B cell (primary cell): ENCODE data around the gene TIMM17A. TPM values are rescaled to one million over a fixed set of nuclear protein-coding genes. Genes with fewer than 3 reads are reported as not detected.

Experiments used
- ATAC-seq: fragments of 200-7000 bp; cut with Tn5 transposase; one replicate; pipeline ENCODE4 v1.10.0; 2021; ENCODE audit warnings: low read depth, mild to moderate bottlenecking, moderate number of reproducible peaks, moderate library complexity
- CTCF ChIA-PET: fragments of 350-600 bp; sonication (Branson Sonifier 250); formaldehyde crosslinking; loops from one replicate; lab custom pipeline; 2021; ENCODE audit warnings: antibody characterized with exemption, inconsistent platforms; lab: Charles Lee
- POLR2A ChIA-PET: fragments of 350-600 bp; sonication (Branson Sonifier 250); formaldehyde crosslinking; loops from one replicate; lab custom pipeline; 2021; ENCODE audit warnings: antibody characterized with exemption; lab: Charles Lee
- DNase-seq: peaks from one replicate; pipeline ENCODE4 v3.0.0; 2013
- H2AFZ ChIP-seq: 2 replicates; pipeline ENCODE4 v1.6.1; 2012; ENCODE audit warnings: mild to moderate bottlenecking, low read depth, low read length; ENCODE audit not compliant: insufficient read depth, poor library complexity, severe bottlenecking
- H3K27ac ChIP-seq, 2 donors: 1 replicate in 1 of 2; 2 replicates in 1 of 2; pipeline ENCODE4 v1.5.1; 2012 to 2013; ENCODE audit warnings: low read length in 2 of 2, mild to moderate bottlenecking in 2 of 2, moderate library complexity in 1 of 2
- H3K27me3 ChIP-seq, 4 experiments: fragments of 200-600 bp in 1 of 4; sonication (generic) in 1 of 4; replicated peaks in 1 of 4; 1 replicate in 2 of 4; 2 replicates in 2 of 4; pipeline versions ENCODE4 v1.6.1 to v1.7.0; 2013 to 2016; ENCODE audit warnings: low read length in 3 of 4, mild to moderate bottlenecking in 2 of 4, mixed read lengths in 1 of 4, moderate library complexity in 1 of 4; ENCODE audit not compliant: insufficient read depth in 4 of 4, control insufficient read depth in 3 of 4; ENCODE audit errors: control extremely low read depth in 1 of 4
- H3K36me3 ChIP-seq, 2 experiments: replicated peaks in 1 of 2; 1 replicate in 1 of 2; 2 replicates in 1 of 2; pipeline versions ENCODE4 v1.6.1 to v1.7.1; 2013; ENCODE audit warnings: low read length in 1 of 2; ENCODE audit not compliant: insufficient read depth in 2 of 2, control insufficient read depth in 1 of 2; ENCODE audit errors: control extremely low read depth in 1 of 2, extremely low read depth in 1 of 2
- H3K4me1 ChIP-seq, 2 donors: fragments of 200-600 bp in 1 of 2; sonication (generic) in 1 of 2; 1 replicate in 1 of 2; 2 replicates in 1 of 2; pipeline versions ENCODE4 v1.5.1 to v1.6.1; 2013 to 2017; ENCODE audit warnings: low read length in 2 of 2; ENCODE audit not compliant: control insufficient read depth in 2 of 2, insufficient read depth in 2 of 2
- H3K4me2 ChIP-seq: replicated peaks from 2 replicates; pipeline ENCODE3; 2012; ENCODE audit warnings: mild to moderate bottlenecking, low read depth, low read length; ENCODE audit not compliant: poor library complexity, severe bottlenecking
- H3K4me3 ChIP-seq, 5 experiments: fragments of 200-600 bp in 1 of 5; sonication (generic) in 1 of 5; 1 replicate in 3 of 5; 2 replicates in 2 of 5; pipeline versions ENCODE4 v1.5.1 to v1.7.0; 2011 to 2016; ENCODE audit warnings: low read length in 4 of 5, mild to moderate bottlenecking in 4 of 5, low read depth in 2 of 5, control low read depth in 1 of 5, moderate library complexity in 1 of 5; ENCODE audit not compliant: insufficient read depth in 1 of 5; ENCODE audit errors: control extremely low read depth in 1 of 5, extremely low read depth in 1 of 5
- H3K79me2 ChIP-seq: fragments of 200-600 bp; sonication (generic); one replicate; pipeline ENCODE4 v1.6.0; 2016; ENCODE audit warnings: low read length; ENCODE audit not compliant: control insufficient read depth, insufficient read depth
- H3K9ac ChIP-seq: fragments of 200-600 bp; sonication (generic); 2 replicates; pipeline ENCODE4 v1.6.1; 2017; ENCODE audit warnings: mild to moderate bottlenecking, low read length, moderate library complexity
- H3K9me3 ChIP-seq, 3 donors: one replicate each; pipeline versions ENCODE4 v1.6.1 to v1.7.1; 2013; ENCODE audit warnings: low read length in 2 of 3; ENCODE audit not compliant: control insufficient read depth in 2 of 3, insufficient read depth in 1 of 3; ENCODE audit errors: control extremely low read depth in 1 of 3
- H4K20me1 ChIP-seq: 2 replicates; pipeline ENCODE4 v1.6.0; 2012; ENCODE audit warnings: mild to moderate bottlenecking, low read length; ENCODE audit not compliant: insufficient read depth, control insufficient read depth, poor library complexity, severe bottlenecking
- H3K27ac Mint-ChIP-seq: one replicate; pipeline ENCODE4 v1.8.0; 2021; ENCODE audit warnings: mixed read lengths
- H3K27me3 Mint-ChIP-seq: one replicate; pipeline ENCODE4 v1.8.0; 2021; ENCODE audit warnings: mixed read lengths
- H3K4me1 Mint-ChIP-seq: one replicate; pipeline ENCODE4 v1.8.0; 2021; ENCODE audit warnings: mixed read lengths
- H3K4me3 Mint-ChIP-seq: one replicate; pipeline ENCODE4 v1.8.0; 2021; ENCODE audit warnings: mixed read lengths
- H3K9me3 Mint-ChIP-seq: one replicate; pipeline ENCODE4 v1.8.0; 2022; ENCODE audit warnings: mixed read lengths; ENCODE audit not compliant: insufficient read depth
- EZH2 ChIP-seq: IDR thresholded peaks from 2 replicates; pipeline ENCODE4 v1.6.1; 2012; ENCODE audit warnings: borderline replicate concordance, low read depth, mild to moderate bottlenecking, moderate library complexity, low read length; ENCODE audit not compliant: insufficient read depth, poor library complexity, severe bottlenecking
- WGBS: methylation state at CpG from one replicate; pipeline ENCODE4 v1.1.5; 2013; ENCODE audit warnings: missing lambda C conversion rate; ENCODE audit not compliant: insufficient coverage; 5-methylcytosine and 5-hydroxymethylcytosine counted together
- intact Hi-C: fragments of 100-400 bp; cut with micrococcal nuclease; formaldehyde crosslinking; loops from one replicate; pipeline ENCODE4 v1.10.0; 2022
- polyA plus RNA-seq: library from polyadenylated mRNA; depleted of rRNA; stranded (reverse); fragments of >200 nt; gene quantifications from 2 replicates; pipeline ENCODE4 v1.2.3, GENCODE V29; 2012
- total RNA-seq, 2 donors: library from RNA; stranded (reverse); fragments of 120-200 nt in 1 of 2; gene quantifications; 1 replicate in 1 of 2; 2 replicates in 1 of 2; pipeline versions ENCODE4 v1.2.3 to v1.2.4, GENCODE V29; 2013 to 2022
- TF ChIP-seq, protein P1 (sequence below): fragments of 200-600 bp; IDR thresholded peaks from one replicate; pipeline ENCODE4 v1.8.0; 2022; ENCODE audit warnings: antibody characterized with exemption, mild to moderate bottlenecking

The TIMM17A gene
- total and polyA plus RNA-seq, 2 donors (not counting 1 experiment from before 2014, with no cell fraction given) = 13.7 to 31.5 TPM

DNA sequence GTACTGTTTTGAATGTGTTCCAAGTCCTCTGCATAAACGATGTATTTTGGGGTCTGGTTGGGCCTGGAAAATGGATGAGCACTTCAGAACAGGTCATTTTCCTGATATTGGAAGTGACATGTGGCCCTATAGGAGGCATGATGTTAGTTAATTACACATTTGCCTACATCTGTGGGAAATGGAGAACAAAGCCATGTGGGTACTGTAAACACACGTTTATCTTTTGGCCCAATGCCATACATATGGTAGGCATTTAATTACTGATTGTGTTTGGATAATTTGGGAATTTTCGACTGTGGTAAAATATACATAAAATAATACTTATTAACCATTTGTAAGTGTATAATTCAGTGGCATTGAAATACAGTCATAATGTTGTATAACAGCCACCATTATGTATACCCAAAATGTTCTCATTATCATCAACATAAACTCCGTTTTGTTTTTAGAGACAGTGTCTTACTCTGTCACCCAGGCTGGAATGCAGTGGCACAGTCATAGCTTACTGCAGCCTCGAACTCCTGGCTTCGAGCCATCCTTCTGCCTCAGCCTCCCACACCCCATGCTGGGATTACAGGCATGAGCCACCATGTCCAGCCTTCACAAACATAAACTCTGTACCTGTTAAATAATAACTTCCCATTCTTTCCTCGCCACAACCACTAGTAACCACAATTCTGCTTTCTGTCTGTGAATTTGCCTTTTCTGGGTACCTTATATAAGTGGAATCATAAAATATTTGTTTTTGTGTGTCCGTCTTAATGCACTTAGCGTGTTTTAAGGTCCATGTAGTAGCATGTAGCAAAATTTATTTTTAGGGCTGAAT is 15.2 kb downstream of the TIMM17A start:
- ATAC-seq (no peak), DNase-seq (no peak)
- no peak overlapping the region for H3K27ac Mint-ChIP-seq
- 88% methylated on average over 4 of the region's 9 CpGs for WGBS
- intact Hi-C loops = no loop called here
- Histone ChIP-seq H3K36me3 (peaks cover 6 to 39% of the 10 kb centered on the region in 2 experiments), H3K9me3 (no peaks in the 10 kb centered on the region), H3K27me3 (peaks cover 0 to 2% (median 0%) of the 10 kb centered on the region in 4 experiments), H3K79me2 (no peaks in the 10 kb centered on the region), H3K27ac (no peak overlapping the region), H3K4me3 (no peak overlapping the region), H2AFZ (no peak overlapping the region), H3K4me2 (no peak overlapping the region), H4K20me1 (no peaks in the 10 kb centered on the region), H3K4me1 (no peaks in the 10 kb centered on the region), H3K9ac (no peak overlapping the region)
- CTCF ChIA-PET = interaction anchor here (4.1 kb wide), 1 partner anchor 75 kb away, joined by 51 read pairs; no protein-coding TSS in a partner anchor
- H3K4me1 Mint-ChIP-seq = no peaks in the 10 kb centered on the region
- no peaks in the 10 kb centered on the region for H3K27me3 Mint-ChIP-seq
- no peak overlapping the region for H3K4me3 Mint-ChIP-seq
- no peaks in the 10 kb centered on the region for H3K9me3 Mint-ChIP-seq
- TF ChIP-seq, protein P1, sequence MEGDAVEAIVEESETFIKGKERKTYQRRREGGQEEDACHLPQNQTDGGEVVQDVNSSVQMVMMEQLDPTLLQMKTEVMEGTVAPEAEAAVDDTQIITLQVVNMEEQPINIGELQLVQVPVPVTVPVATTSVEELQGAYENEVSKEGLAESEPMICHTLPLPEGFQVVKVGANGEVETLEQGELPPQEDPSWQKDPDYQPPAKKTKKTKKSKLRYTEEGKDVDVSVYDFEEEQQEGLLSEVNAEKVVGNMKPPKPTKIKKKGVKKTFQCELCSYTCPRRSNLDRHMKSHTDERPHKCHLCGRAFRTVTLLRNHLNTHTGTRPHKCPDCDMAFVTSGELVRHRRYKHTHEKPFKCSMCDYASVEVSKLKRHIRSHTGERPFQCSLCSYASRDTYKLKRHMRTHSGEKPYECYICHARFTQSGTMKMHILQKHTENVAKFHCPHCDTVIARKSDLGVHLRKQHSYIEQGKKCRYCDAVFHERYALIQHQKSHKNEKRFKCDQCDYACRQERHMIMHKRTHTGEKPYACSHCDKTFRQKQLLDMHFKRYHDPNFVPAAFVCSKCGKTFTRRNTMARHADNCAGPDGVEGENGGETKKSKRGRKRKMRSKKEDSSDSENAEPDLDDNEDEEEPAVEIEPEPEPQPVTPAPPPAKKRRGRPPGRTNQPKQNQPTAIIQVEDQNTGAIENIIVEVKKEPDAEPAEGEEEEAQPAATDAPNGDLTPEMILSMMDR = no peak
- no peak for TF ChIP-seq EZH2
- POLR2A ChIA-PET = no interaction called here
